ENCODE data around the gene MED27. TPM values are rescaled to one million over a fixed set of nuclear protein-coding genes. Genes with fewer than 3 reads are reported as not detected.

MED27 gene
- total RNA-seq, 2 experiments from 2014 or later: 24.7 to 25.3 TPM

- H3K4me3 Mint-ChIP-seq: no peak overlapping the region
Measured at GRCh38 chr9:132054024-132054423, 25.6 kb downstream of the MED27 start.

GRCh38 chr9:132049900-132050299 lies 29.8 kb downstream of the MED27 start:
- DNase-seq (no peak), ATAC-seq (no peak)
- no peak overlapping the region for H3K4me3 Mint-ChIP-seq
- no peaks in the 10 kb centered on the region for H3K9me3 Mint-ChIP-seq (ENCODE audit: insufficient read depth)
- H3K4me1 Mint-ChIP-seq (ENCODE audit: low read depth): no peaks in the 10 kb centered on the region
- H3K27ac Mint-ChIP-seq: no peak overlapping the region
- POLR2A ChIA-PET: no interaction called here
- CTCF ChIA-PET: no interaction called here
- no peaks in the 10 kb centered on the region for H3K36me3 Mint-ChIP-seq (ENCODE audit: low read depth)
- H3K27me3 Mint-ChIP-seq (ENCODE audit: low read depth): no peaks in the 10 kb centered on the region

More at GRCh38 chr9:132054024-132054423, 25.6 kb downstream of the MED27 start:
- H3K27me3 Mint-ChIP-seq (ENCODE audit: low read depth): no peaks in the 10 kb centered on the region
- ChIA-PET CTCF (no interaction called here), POLR2A (no interaction called here)
- no peak overlapping the region for H3K27ac Mint-ChIP-seq
- ATAC-seq: no peak
- no peaks in the 10 kb centered on the region for H3K4me1 Mint-ChIP-seq (ENCODE audit: low read depth)
- DNase-seq: no peak
- H3K9me3 Mint-ChIP-seq (ENCODE audit: insufficient read depth): peaks cover 8% of the 10 kb centered on the region
- H3K36me3 Mint-ChIP-seq (ENCODE audit: low read depth): peaks cover 18% of the 10 kb centered on the region

GRCh38 chr9:132049323-132049882 lies 30.3 kb downstream of the MED27 start:
- POLR2A ChIA-PET: no interaction called here
- no peaks in the 10 kb centered on the region for H3K4me1 Mint-ChIP-seq (ENCODE audit: low read depth)
- no peaks in the 10 kb centered on the region for H3K36me3 Mint-ChIP-seq (ENCODE audit: low read depth)
- DNase-seq: no peak
- H3K27me3 Mint-ChIP-seq (ENCODE audit: low read depth): no peaks in the 10 kb centered on the region
- no peak overlapping the region for H3K27ac Mint-ChIP-seq
- CTCF ChIA-PET: no interaction called here
- no peak for ATAC-seq
- H3K9me3 Mint-ChIP-seq (ENCODE audit: insufficient read depth): no peaks in the 10 kb centered on the region
- no peak overlapping the region for H3K4me3 Mint-ChIP-seq

GRCh38 chr9:132048201-132048600 lies 31.5 kb downstream of the MED27 start:
- H3K9me3 Mint-ChIP-seq (ENCODE audit: insufficient read depth): no peaks in the 10 kb centered on the region
- POLR2A ChIA-PET: no interaction called here
- no peaks in the 10 kb centered on the region for H3K27me3 Mint-ChIP-seq (ENCODE audit: low read depth)
- no peak overlapping the region for H3K27ac Mint-ChIP-seq
- H3K4me3 Mint-ChIP-seq: no peak overlapping the region
- DNase-seq (no peak), ATAC-seq (no peak)
- CTCF ChIA-PET: no interaction called here
- no peaks in the 10 kb centered on the region for H3K36me3 Mint-ChIP-seq (ENCODE audit: low read depth)
- no peaks in the 10 kb centered on the region for H3K4me1 Mint-ChIP-seq (ENCODE audit: low read depth)

- POLR2A ChIA-PET: no interaction called here
- DNase-seq: no peak
- H3K4me1 Mint-ChIP-seq (ENCODE audit: low read depth): no peaks in the 10 kb centered on the region
- H3K4me3 Mint-ChIP-seq: no peak overlapping the region
- CTCF ChIA-PET: no interaction called here
- no peaks in the 10 kb centered on the region for H3K9me3 Mint-ChIP-seq (ENCODE audit: insufficient read depth)
- H3K27me3 Mint-ChIP-seq (ENCODE audit: low read depth): no peaks in the 10 kb centered on the region
- no peak overlapping the region for H3K27ac Mint-ChIP-seq
- ATAC-seq: no peak
- H3K36me3 Mint-ChIP-seq (ENCODE audit: low read depth): no peaks in the 10 kb centered on the region
Measured at GRCh38 chr9:132046456-132046855, 33.2 kb downstream of the MED27 start.

GRCh38 chr9:132044176-132044875 lies 35.3 kb downstream of the MED27 start:
- POLR2A ChIA-PET: no interaction called here
- H3K9me3 Mint-ChIP-seq (ENCODE audit: insufficient read depth): no peaks in the 10 kb centered on the region

GRCh38 chr9:132043708-132044107 lies 36.0 kb downstream of the MED27 start:
- Mint-ChIP-seq H3K4me1 (ENCODE audit: low read depth) (no peaks in the 10 kb centered on the region), H3K27me3 (ENCODE audit: low read depth) (no peaks in the 10 kb centered on the region), H3K36me3 (ENCODE audit: low read depth) (no peaks in the 10 kb centered on the region), H3K27ac (no peak overlapping the region), H3K4me3 (no peak overlapping the region), H3K9me3 (ENCODE audit: insufficient read depth) (no peaks in the 10 kb centered on the region)
- ChIA-PET POLR2A (no interaction called here), CTCF (no interaction called here)
- no peak for ATAC-seq
- no peak for DNase-seq

More at GRCh38 chr9:132044176-132044875, 35.3 kb downstream of the MED27 start:
- Mint-ChIP-seq H3K4me1 (ENCODE audit: low read depth) (no peaks in the 10 kb centered on the region), H3K27me3 (ENCODE audit: low read depth) (no peaks in the 10 kb centered on the region), H3K36me3 (ENCODE audit: low read depth) (no peaks in the 10 kb centered on the region), H3K4me3 (no peak overlapping the region), H3K27ac (no peak overlapping the region)
- DNase-seq (no peak), ATAC-seq (no peak)
- CTCF ChIA-PET: no interaction called here

GRCh38 chr9:132042324-132042723 lies 37.3 kb downstream of the MED27 start:
- Mint-ChIP-seq H3K9me3 (ENCODE audit: insufficient read depth) (no peaks in the 10 kb centered on the region), H3K4me1 (ENCODE audit: low read depth) (no peaks in the 10 kb centered on the region), H3K27ac (no peak overlapping the region), H3K27me3 (ENCODE audit: low read depth) (no peaks in the 10 kb centered on the region), H3K36me3 (ENCODE audit: low read depth) (no peaks in the 10 kb centered on the region), H3K4me3 (no peak overlapping the region)
- DNase-seq (no peak), ATAC-seq (no peak)
- ChIA-PET CTCF (no interaction called here), POLR2A (no interaction called here)

- H3K9me3 Mint-ChIP-seq (ENCODE audit: insufficient read depth): no peaks in the 10 kb centered on the region
- CTCF ChIA-PET: no interaction called here
- POLR2A ChIA-PET: no interaction called here
Measured at GRCh38 chr9:132041798-132042197, 37.9 kb downstream of the MED27 start.

GRCh38 chr9:132040808-132041207 lies 38.9 kb downstream of the MED27 start:
- ChIA-PET POLR2A (no interaction called here), CTCF (no interaction called here)
- Mint-ChIP-seq H3K27me3 (ENCODE audit: low read depth) (no peaks in the 10 kb centered on the region), H3K36me3 (ENCODE audit: low read depth) (no peaks in the 10 kb centered on the region), H3K4me3 (no peak overlapping the region), H3K4me1 (ENCODE audit: low read depth) (no peaks in the 10 kb centered on the region), H3K27ac (no peak overlapping the region), H3K9me3 (ENCODE audit: insufficient read depth) (no peaks in the 10 kb centered on the region)
- DNase-seq (no peak), ATAC-seq (no peak)

More at GRCh38 chr9:132041798-132042197, 37.9 kb downstream of the MED27 start:
- H3K27me3 Mint-ChIP-seq (ENCODE audit: low read depth): no peaks in the 10 kb centered on the region
- H3K27ac Mint-ChIP-seq: no peak overlapping the region
- H3K36me3 Mint-ChIP-seq (ENCODE audit: low read depth): no peaks in the 10 kb centered on the region
- DNase-seq (no peak), ATAC-seq (no peak)
- H3K4me3 Mint-ChIP-seq: no peak overlapping the region
- H3K4me1 Mint-ChIP-seq (ENCODE audit: low read depth): no peaks in the 10 kb centered on the region

- Mint-ChIP-seq H3K27ac (no peak overlapping the region), H3K9me3 (ENCODE audit: insufficient read depth) (no peaks in the 10 kb centered on the region), H3K27me3 (ENCODE audit: low read depth) (no peaks in the 10 kb centered on the region), H3K4me1 (ENCODE audit: low read depth) (no peaks in the 10 kb centered on the region), H3K36me3 (ENCODE audit: low read depth) (no peaks in the 10 kb centered on the region), H3K4me3 (no peak overlapping the region)
- CTCF ChIA-PET: no interaction called here
- DNase-seq (no peak), ATAC-seq (no peak)
- POLR2A ChIA-PET: no interaction called here
Measured at GRCh38 chr9:132040246-132040645, 39.4 kb downstream of the MED27 start.

- ChIA-PET POLR2A (no interaction called here), CTCF (no interaction called here)
- DNase-seq (no peak), ATAC-seq (no peak)
- no peak overlapping the region for H3K4me3 Mint-ChIP-seq
- H3K36me3 Mint-ChIP-seq (ENCODE audit: low read depth): no peaks in the 10 kb centered on the region
- H3K27ac Mint-ChIP-seq: no peak overlapping the region
- H3K27me3 Mint-ChIP-seq (ENCODE audit: low read depth): no peaks in the 10 kb centered on the region
- no peaks in the 10 kb centered on the region for H3K4me1 Mint-ChIP-seq (ENCODE audit: low read depth)
- H3K9me3 Mint-ChIP-seq (ENCODE audit: insufficient read depth): no peaks in the 10 kb centered on the region
Measured at GRCh38 chr9:132039284-132039683, 40.4 kb downstream of the MED27 start.

GRCh38 chr9:132037458-132037857 lies 42.2 kb downstream of the MED27 start:
- ATAC-seq: no peak
- Mint-ChIP-seq H3K27me3 (ENCODE audit: low read depth) (no peaks in the 10 kb centered on the region), H3K27ac (no peak overlapping the region), H3K9me3 (ENCODE audit: insufficient read depth) (no peaks in the 10 kb centered on the region), H3K4me1 (ENCODE audit: low read depth) (peaks cover 7% of the 10 kb centered on the region), H3K4me3 (no peak overlapping the region), H3K36me3 (ENCODE audit: low read depth) (no peaks in the 10 kb centered on the region)
- DNase-seq: no peak
- CTCF ChIA-PET: no interaction called here
- POLR2A ChIA-PET: no interaction called here
